K562 (cell line): ENCODE data around the gene DSE. TPM values are rescaled to one million over a fixed set of nuclear protein-coding genes. Genes with fewer than 3 reads are reported as not detected.

Source experiments
- ATAC-seq: fragments of 200-7000 bp; cut with Tn5 transposase; 3 replicates; pipeline ENCODE4 v1.9.1; 2020; ENCODE audit warnings: moderate library complexity
- BruUV-seq: library from RNA; stranded (reverse); fragments of 400-500 nt; replicated peaks from 2 replicates; lab custom pipeline; 2021; lab: Mats Ljungman, UMichigan
- CTCF ChIA-PET: fragments of 300-600 bp; formaldehyde crosslinking; extraction: SDS; loops from one replicate; lab custom pipeline; 2021; ENCODE audit warnings: low intra/inter-chr PET ratio; lab: Yijun Ruan, JAX
- POLR2A ChIA-PET: fragments of 300-600, 350-650 bp; sonication (Branson Sonifier 250); formaldehyde crosslinking; extraction: SDS; loops from one replicate; lab custom pipeline; 2021; ENCODE audit warnings: antibody characterized with exemption, inconsistent platforms; lab: Yijun Ruan, JAX
- DNase-seq, 4 experiments: peaks; one replicate each; pipeline versions ENCODE4 v3.0.0 to v3.0.0-alpha.2; 2011 to 2018; ENCODE audit warnings: low spot score in 3 of 4, mixed read lengths in 3 of 4; ENCODE audit errors: extremely low read depth in 1 of 4
- FAIRE-seq: peaks from 2 replicates; lab custom pipeline; 2011; peaks lifted over from hg19 to GRCh38; lab: Jason Lieb, UNC
- H2AFZ ChIP-seq: 2 replicates; pipeline ENCODE4 v1.6.0; 2011; ENCODE audit warnings: low read depth, low read length, control low read depth, inconsistent platforms
- H3K27ac ChIP-seq: fragments of 200-600 bp; 3 replicates; pipeline ENCODE4 v1.8.0; 2011; ENCODE audit warnings: low read depth, mild to moderate bottlenecking, control low read depth, inconsistent platforms, low read length, moderate library complexity, mixed read lengths; ENCODE audit errors: extremely low read depth
- H3K27me3 ChIP-seq, 2 experiments: fragments of 300-600 bp in 1 of 2; 2 replicates in 1 of 2; 3 replicates in 1 of 2; pipeline versions ENCODE4 v1.6.0 to v1.8.0; 2011; ENCODE audit warnings: inconsistent platforms in 2 of 2, low read length in 2 of 2, mild to moderate bottlenecking in 1 of 2, mixed read lengths in 1 of 2, moderate library complexity in 1 of 2; ENCODE audit not compliant: control insufficient read depth in 2 of 2, insufficient read depth in 2 of 2
- H3K36me3 ChIP-seq: fragments of 300-600 bp; 3 replicates; pipeline ENCODE4 v1.8.0; 2011; ENCODE audit warnings: mild to moderate bottlenecking, low read length, inconsistent platforms; ENCODE audit not compliant: control insufficient read depth, insufficient read depth
- H3K4me1 ChIP-seq, 2 experiments: fragments of 200-600 bp in 1 of 2; replicated peaks in 1 of 2; 2 replicates in 1 of 2; 3 replicates in 1 of 2; pipeline versions ENCODE4 v1.5.1 to v1.8.0; 2011; ENCODE audit warnings: inconsistent platforms in 2 of 2, low read length in 2 of 2, mild to moderate bottlenecking in 1 of 2, mixed read lengths in 1 of 2, moderate library complexity in 1 of 2; ENCODE audit not compliant: control insufficient read depth in 2 of 2, insufficient read depth in 2 of 2
- H3K4me2 ChIP-seq: 2 replicates; pipeline ENCODE4 v1.6.1; 2011; ENCODE audit warnings: low read length, control low read depth, inconsistent platforms, mixed read lengths; ENCODE audit not compliant: insufficient read depth
- H3K4me3 ChIP-seq: fragments of 200-600 bp; sonication (generic), shearing (Covaris generic); 2 replicates; pipeline ENCODE4 v1.5.1; 2016; ENCODE audit warnings: control low read depth, inconsistent platforms
- H3K79me2 ChIP-seq: fragments of 200-600 bp; 3 replicates; pipeline ENCODE4 v1.8.0; 2011; ENCODE audit warnings: low read length, inconsistent platforms; ENCODE audit not compliant: control insufficient read depth, insufficient read depth
- H3K9ac ChIP-seq, 2 experiments: 2 replicates each; pipeline versions ENCODE4 v1.6.0 to v1.6.1; 2011; ENCODE audit warnings: low read depth in 2 of 2, low read length in 2 of 2, control low read depth in 1 of 2, inconsistent platforms in 1 of 2, mild to moderate bottlenecking in 1 of 2, mixed read lengths in 1 of 2; ENCODE audit not compliant: insufficient read depth in 1 of 2
- H3K9me1 ChIP-seq: one replicate; pipeline ENCODE4 v1.6.0; 2011; ENCODE audit warnings: inconsistent platforms, mild to moderate bottlenecking, low read length, moderate library complexity; ENCODE audit not compliant: control insufficient read depth, insufficient read depth
- H3K9me3 ChIP-seq: replicated peaks from 2 replicates; pipeline ENCODE4 v1.5.1; 2011; ENCODE audit warnings: low read depth, low read length, inconsistent platforms; ENCODE audit not compliant: control insufficient read depth, insufficient read depth
- H4K20me1 ChIP-seq: replicated peaks from 2 replicates; pipeline ENCODE4 v1.6.1; 2011; ENCODE audit warnings: low read length, inconsistent platforms, mixed read lengths; ENCODE audit not compliant: control insufficient read depth, insufficient read depth
- CREB3 ChIP-seq: fragments of 450-650 bp; conservative IDR thresholded peaks from 2 replicates; pipeline ENCODE4 v1.6.1; 2016; ENCODE audit warnings: missing genetic modification characterization, low read depth, mild to moderate bottlenecking, missing compliant biosample characterization, moderate library complexity
- TFAP4 ChIP-seq: sonication (generic); formaldehyde crosslinking; IDR thresholded peaks from 2 replicates; pipeline ENCODE4 v1.8.0; 2022; ENCODE audit warnings: missing genetic modification reagents, mild to moderate bottlenecking, moderate library complexity, borderline replicate concordance
- WGBS: fragments of 100-300 bp; shearing (Covaris generic); methylation state at CpG from one replicate; pipeline ENCODE4 v1.1.6; 2016; ENCODE audit warnings: low coverage, mixed read lengths; ENCODE audit not compliant: insufficient coverage; ENCODE audit errors: missing lambda C conversion rate; 5-methylcytosine and 5-hydroxymethylcytosine counted together
- in situ Hi-C: fragments of 300-500 bp; cut with MboI; formaldehyde crosslinking; loops from 4 replicates; pipeline ENCODE4 v1.15.0; 2018; ENCODE audit warnings: inconsistent platforms, mixed read lengths
- intact Hi-C: fragments of 100-400 bp; cut with micrococcal nuclease; formaldehyde crosslinking; loops from 2 replicates; pipeline ENCODE4 v1.14.2; 2022
- polyA plus RNA-seq, 8 experiments: library from polyadenylated mRNA; depleted of rRNA in 4 of 8; stranded (reverse) in 5 of 8; unstranded in 3 of 8; fragments of >200 nt; fragmentation: Nextera tagmentation in 2 of 8; fragmentation: Illumina TruSeq in 1 of 8; extraction: Ambion mirVana in 2 of 8; extraction: Trizol in 1 of 8; gene quantifications; 2 replicates each; pipeline versions ENCODE4 v1.2.1 to v1.2.3, GENCODE V29; 2011 to 2014; ENCODE audit warnings: inconsistent platforms in 1 of 8, missing spikeins in 1 of 8
- total RNA-seq, 7 experiments: library from RNA; depleted of rRNA in 6 of 7; stranded (reverse); fragments of >200 nt in 6 of 7; fragmentation: Illumina TruSeq in 2 of 7; extraction: Trizol in 2 of 7; gene quantifications; 2 replicates each; pipeline versions ENCODE4 v1.2.1 to v1.2.3, GENCODE V29; 2011 to 2021; ENCODE audit warnings: low replicate concordance in 1 of 7

The DSE gene
- total and polyA plus RNA-seq, 9 of the 15 experiments (the other 6 are each of a cell fraction or from before 2014, with no cell fraction given) = 0.49 to 1.7 (median 0.79) TPM

- H4K20me1 ChIP-seq = no peaks in the 10 kb centered on the region
- peaks cover 0 to 14% of the 10 kb centered on the region in 2 experiments; a peak in 2 of 5 replicates for H3K4me1 ChIP-seq
- peak overlapping the region; percentile 33 for H3K4me3 ChIP-seq
- TF ChIP-seq TFAP4 (0 out of 2 replicates have a peak, but pooled peaks have one; percentile 34), CREB3 (tag) (no peak)
- BruUV-seq = no TSS peak
- H3K36me3 ChIP-seq = no peaks in the 10 kb centered on the region
- FAIRE-seq = no peak
- no peaks in the 10 kb centered on the region for H3K79me2 ChIP-seq
- H3K27me3 ChIP-seq = peaks cover 22 to 28% of the 10 kb centered on the region in 2 experiments; a peak in 4 of 5 replicates
- H3K9me3 ChIP-seq = no peaks in the 10 kb centered on the region
- H2AFZ ChIP-seq = 0 out of 2 replicates have a peak overlapping the region, but pooled peaks have one; percentile 24
- no peak overlapping the region; a peak in 1 of 4 replicates for H3K9ac ChIP-seq
- ChIA-PET POLR2A (no interaction called here), CTCF (interaction anchor here (0.7 kb wide), 1 partner anchor 159 kb away, joined by 4 read pairs; no protein-coding TSS in a partner anchor)
- intact Hi-C loops (no loop called here), in situ Hi-C loops (loop anchor here (5.0 kb wide), 1 partner anchor 58 kb away; no protein-coding TSS in a partner anchor)
- DNase-seq = no peak
- peak; percentile 78 for ATAC-seq
- no peak overlapping the region for H3K27ac ChIP-seq
- no peaks in the 10 kb centered on the region for H3K9me1 ChIP-seq
- WGBS = 14% methylated on average over 19 of the region's 29 CpGs
- peak overlapping the region; percentile 49; the same call in 1 of the 2 replicates for H3K4me2 ChIP-seq
Measured at GRCh38 chr6:116369964-116370759, 585 bp upstream of the DSE start.
